GM08714 (cell line): ENCODE results near the gene NPAS3.

Experiments used
- H3K4me3 ChIP-seq: fragments of 200-500 bp; sonication (Bioruptor generic); 2 replicates; pipeline ENCODE4 v1.5.1; 2014; ENCODE audit warnings: mild to moderate bottlenecking, low read length, inconsistent platforms
- ZNF274 ChIP-seq: IDR thresholded peaks from 2 replicates; pipeline ENCODE4 v1.6.1; 2012; ENCODE audit warnings: mild to moderate bottlenecking, low read depth, low read length

NPAS3 gene

GRCh38 chr14:33636716-33637115, 698.0 kb downstream of the NPAS3 start:
- no peak for TF ChIP-seq ZNF274
- no peak overlapping the region for H3K4me3 ChIP-seq

- no peak for TF ChIP-seq ZNF274
- H3K4me3 ChIP-seq = no peak overlapping the region
Measured at GRCh38 chr14:33642080-33642479, 703.4 kb downstream of the NPAS3 start.

GRCh38 chr14:33642691-33643244, 704.1 kb downstream of the NPAS3 start:
- TF ChIP-seq ZNF274 = no peak
- no peak overlapping the region for H3K4me3 ChIP-seq

GRCh38 chr14:33643426-33644181, 704.9 kb downstream of the NPAS3 start:
- no peak overlapping the region for H3K4me3 ChIP-seq
- TF ChIP-seq ZNF274 = no peak

- no peak overlapping the region for H3K4me3 ChIP-seq
- no peak for TF ChIP-seq ZNF274
Measured at GRCh38 chr14:33646692-33647260, 708.1 kb downstream of the NPAS3 start.

- no peak overlapping the region for H3K4me3 ChIP-seq
- TF ChIP-seq ZNF274 = no peak
Measured at GRCh38 chr14:33647385-33647786, 708.7 kb downstream of the NPAS3 start.

GRCh38 chr14:33650430-33650829, 711.8 kb downstream of the NPAS3 start:
- H3K4me3 ChIP-seq = no peak overlapping the region
- TF ChIP-seq ZNF274 = no peak

- no peak for TF ChIP-seq ZNF274
- H3K4me3 ChIP-seq = no peak overlapping the region
Measured at GRCh38 chr14:33652566-33653307, 714.1 kb downstream of the NPAS3 start.

GRCh38 chr14:33653308-33653695, 714.6 kb downstream of the NPAS3 start:
- no peak for TF ChIP-seq ZNF274
- no peak overlapping the region for H3K4me3 ChIP-seq

GRCh38 chr14:33655421-33655820, 716.7 kb downstream of the NPAS3 start:
- no peak for TF ChIP-seq ZNF274
- H3K4me3 ChIP-seq = no peak overlapping the region

- TF ChIP-seq ZNF274 = no peak
- no peak overlapping the region for H3K4me3 ChIP-seq
Measured at GRCh38 chr14:33657476-33657875, 718.8 kb downstream of the NPAS3 start.

- no peak overlapping the region for H3K4me3 ChIP-seq
- TF ChIP-seq ZNF274 = no peak
Measured at GRCh38 chr14:33660248-33660647, 721.6 kb downstream of the NPAS3 start.

GRCh38 chr14:33661101-33661500, 722.4 kb downstream of the NPAS3 start:
- no peak for TF ChIP-seq ZNF274
- no peak overlapping the region for H3K4me3 ChIP-seq

GRCh38 chr14:33668066-33668465, 729.4 kb downstream of the NPAS3 start:
- no peak overlapping the region for H3K4me3 ChIP-seq
- no peak for TF ChIP-seq ZNF274

GRCh38 chr14:33669111-33669510, 730.4 kb downstream of the NPAS3 start:
- TF ChIP-seq ZNF274 = no peak
- no peak overlapping the region for H3K4me3 ChIP-seq

- TF ChIP-seq ZNF274 = no peak
- no peak overlapping the region for H3K4me3 ChIP-seq
Measured at GRCh38 chr14:33670235-33670634, 731.6 kb downstream of the NPAS3 start.
